GM23338 (cell line): Measurements from ENCODE around the gene SF3B4. TPM values are rescaled to one million over a fixed set of nuclear protein-coding genes. Genes with fewer than 3 reads are reported as not detected.

Experiments used
- ATAC-seq: fragments of 200-7000 bp; cut with Tn5 transposase; 3 replicates; pipeline ENCODE4 v1.9.1; 2020
- DNase-seq: peaks from one replicate; pipeline ENCODE4 v3.0.0-alpha.2; 2015; ENCODE audit warnings: low spot score
- H2AFZ ChIP-seq: fragments of 200-600 bp; sonication (generic); 2 replicates; pipeline ENCODE4 v1.8.0; 2016; ENCODE audit warnings: antibody characterized with exemption, mild to moderate bottlenecking, moderate library complexity
- H3F3A ChIP-seq: fragments of 200-600 bp; sonication (generic); replicated peaks from 2 replicates; pipeline ENCODE4 v1.8.0; 2017; ENCODE audit warnings: antibody characterized with exemption, mixed run types, low read depth
- H3K27ac ChIP-seq: fragments of 200-600 bp; sonication (generic); 2 replicates; pipeline ENCODE4 v1.6.1; 2016; ENCODE audit warnings: low read depth
- H3K27me3 ChIP-seq: fragments of 200-600 bp; sonication (generic); 2 replicates; pipeline ENCODE4 v1.8.0; 2016; ENCODE audit warnings: mild to moderate bottlenecking, mixed run types, moderate library complexity; ENCODE audit not compliant: insufficient read depth
- H3K36me3 ChIP-seq: fragments of 200-600 bp; sonication (generic); 2 replicates; pipeline ENCODE4 v1.8.0; 2016; ENCODE audit warnings: mild to moderate bottlenecking; ENCODE audit not compliant: insufficient read depth
- H3K4me1 ChIP-seq: fragments of 200-600 bp; sonication (generic); 2 replicates; pipeline ENCODE4 v1.8.0; 2016; ENCODE audit warnings: mild to moderate bottlenecking, moderate library complexity; ENCODE audit not compliant: insufficient read depth
- H3K4me2 ChIP-seq: fragments of 200-600 bp; sonication (generic); 2 replicates; pipeline ENCODE4 v1.7.1; 2017; ENCODE audit warnings: mixed run types
- H3K4me3 ChIP-seq: fragments of 200-600 bp; sonication (generic); 2 replicates; pipeline ENCODE4 v1.6.1; 2016; ENCODE audit warnings: mixed run types
- H3K79me2 ChIP-seq: fragments of 200-600 bp; sonication (generic); replicated peaks from 2 replicates; pipeline ENCODE4 v1.8.0; 2017; ENCODE audit warnings: mild to moderate bottlenecking; ENCODE audit not compliant: insufficient read depth
- H3K9me2 ChIP-seq: fragments of 200-600 bp; sonication (generic); 2 replicates; pipeline ENCODE4 v1.8.0; 2017; ENCODE audit not compliant: insufficient read depth
- H4K20me1 ChIP-seq: fragments of 200-600 bp; sonication (generic); replicated peaks from 2 replicates; pipeline ENCODE4 v1.8.0; 2017; ENCODE audit warnings: mild to moderate bottlenecking; ENCODE audit not compliant: insufficient read depth
- H3K27ac Mint-ChIP-seq: 2 replicates; pipeline ENCODE4 v1.8.0; 2020; ENCODE audit warnings: inconsistent platforms, mild to moderate bottlenecking, moderate library complexity, mixed read lengths
- H3K27me3 Mint-ChIP-seq: 3 replicates; pipeline ENCODE4 v1.8.0; 2022; ENCODE audit warnings: low read depth, mild to moderate bottlenecking, moderate library complexity, mixed read lengths, inconsistent platforms; ENCODE audit not compliant: insufficient read depth, poor library complexity
- H3K36me3 Mint-ChIP-seq: 3 replicates; pipeline ENCODE4 v1.8.0; 2021; ENCODE audit warnings: low read depth, mild to moderate bottlenecking, inconsistent platforms, moderate library complexity, mixed read lengths
- H3K4me1 Mint-ChIP-seq: 3 replicates; pipeline ENCODE4 v1.8.0; 2020; ENCODE audit warnings: mild to moderate bottlenecking, inconsistent platforms, mixed read lengths
- H3K4me3 Mint-ChIP-seq: 3 replicates; pipeline ENCODE4 v1.8.0; 2021; ENCODE audit warnings: moderate library complexity, mild to moderate bottlenecking, inconsistent platforms, mixed read lengths
- H3K9me3 Mint-ChIP-seq: 3 replicates; pipeline ENCODE4 v1.8.0; 2020; ENCODE audit warnings: moderate library complexity, mild to moderate bottlenecking, inconsistent platforms, mixed read lengths
- CTCF ChIP-seq, 2 experiments: fragments of 200-600 bp in 1 of 2; sonication (generic) in 1 of 2; conservative IDR thresholded peaks; 2 replicates each; pipeline versions ENCODE4 v1.5.1 to v1.6.1; 2016 to 2017; ENCODE audit warnings: antibody characterized with exemption in 2 of 2, low read depth in 2 of 2, mild to moderate bottlenecking in 2 of 2, moderate library complexity in 1 of 2
- ETS1 ChIP-seq: IDR thresholded peaks from 2 replicates; pipeline ENCODE4 v1.6.1; 2016; ENCODE audit warnings: antibody characterized with exemption
- EZH2 ChIP-seq: fragments of 200-600 bp; sonication (generic); IDR thresholded peaks from one replicate; pipeline ENCODE4 v1.8.0; 2017; ENCODE audit warnings: antibody characterized with exemption, mild to moderate bottlenecking, low read depth; ENCODE audit not compliant: unreplicated experiment
- EZH2phosphoT487 ChIP-seq: fragments of 200-600 bp; sonication (generic); IDR thresholded peaks from one replicate; pipeline ENCODE4 v1.8.1; 2018; ENCODE audit warnings: antibody characterized with exemption; ENCODE audit not compliant: unreplicated experiment
- JUNB ChIP-seq: IDR thresholded peaks from one replicate; pipeline ENCODE4 v1.6.1; 2016; ENCODE audit warnings: antibody characterized with exemption; ENCODE audit not compliant: unreplicated experiment
- NANOG ChIP-seq: IDR thresholded peaks from 2 replicates; pipeline ENCODE4 v1.6.1; 2016; ENCODE audit warnings: antibody characterized with exemption, borderline replicate concordance
- POLR2AphosphoS5 ChIP-seq: IDR thresholded peaks from 2 replicates; pipeline ENCODE4 v1.6.1; 2016; ENCODE audit warnings: antibody characterized with exemption, low read depth
- REST ChIP-seq: IDR thresholded peaks from one replicate; pipeline ENCODE4 v1.6.1; 2018; ENCODE audit warnings: antibody characterized with exemption; ENCODE audit not compliant: unreplicated experiment
- STAT1 ChIP-seq: IDR thresholded peaks from one replicate; pipeline ENCODE4 v1.6.1; 2016; ENCODE audit warnings: antibody characterized with exemption; ENCODE audit not compliant: unreplicated experiment
- ZNF114 ChIP-seq: fragments of 250-450 bp; sonication (Bioruptor Pico); IDR thresholded peaks from 2 replicates; pipeline ENCODE4 v1.5.0; 2020; ENCODE audit warnings: mild to moderate bottlenecking, moderate library complexity
- polyA plus RNA-seq: library from polyadenylated mRNA; unstranded; fragments of >200 nt; fragmentation: Nextera tagmentation; extraction: Ambion mirVana; gene quantifications from 2 replicates; pipeline ENCODE4 v1.2.1, GENCODE V29; 2016
- total RNA-seq: library from RNA; depleted of rRNA; stranded (reverse); fragments of >200 nt; shearing (Covaris generic); gene quantifications from 2 replicates; pipeline ENCODE4 v1.2.3, GENCODE V29; 2014

Gene SF3B4
- total and polyA plus RNA-seq, 2 experiments from 2014 or later = 48.7 to 84.0 TPM

GRCh38 chr1:149925345-149925744 lies 2.3 kb downstream of the SF3B4 start (continued):
- TF ChIP-seq CTCF (conservative IDR thresholded peaks at IDR 0.05; ENCODE audit: low read depth in 2 of 2) (no peak), EZH2 (no peak), NANOG (no peak)

GRCh38 chr1:149923626-149924025 lies 4.0 kb downstream of the SF3B4 start:
- H3K4me3 Mint-ChIP-seq = no peak overlapping the region

GRCh38 chr1:149917571-149918144 lies 9.9 kb downstream of the SF3B4 start, which contains the start of gene SV2A:
SV2A (minus strand) TSS chr1:149917844; CDS start chr1:149913840, 4,004 bp downstream.
- Mint-ChIP-seq H3K36me3 (peaks cover 19% of the 10 kb centered on the region), H3K4me3 (peak within 1 kb of the TSS; percentile 96), H3K4me1 (peaks cover 31% of the 10 kb centered on the region), H3K9me3 (no peaks in the 10 kb centered on the region), H3K27ac (peak within 1 kb of the TSS; percentile 81; the same call in 1 of the 2 replicates), H3K27me3 (peaks cover 16% of the 10 kb centered on the region)
- ATAC-seq (peak; percentile 87), DNase-seq (peak; percentile 87)
- peaks cover 4% of the 10 kb centered on the region; the same call in 1 of the 2 replicates for H3K36me3 ChIP-seq
- peak within 1 kb of the TSS; percentile 95 for H3K4me3 ChIP-seq
- peaks cover 11% of the 10 kb centered on the region; the same call in 1 of the 2 replicates for H3F3A ChIP-seq
- peaks cover 20% of the 10 kb centered on the region for H3K4me1 ChIP-seq
- H3K4me2 ChIP-seq = peak within 1 kb of the TSS; percentile 93
- no peaks in the 10 kb centered on the region; the same call in 1 of the 2 replicates for H4K20me1 ChIP-seq
- peaks cover 16% of the 10 kb centered on the region for H3K79me2 ChIP-seq
- no peak within 1 kb of the TSS for H3K27ac ChIP-seq
- H3K9me2 ChIP-seq = no peaks in the 10 kb centered on the region
- peak within 1 kb of the TSS; percentile 96 for H2AFZ ChIP-seq
- H3K27me3 ChIP-seq = no peaks in the 10 kb centered on the region
- TF ChIP-seq ZNF114 = no peak
- no peak for TF ChIP-seq JUNB
- TF ChIP-seq EZH2phosphoT487 = no peak
- TF ChIP-seq CTCF (conservative IDR thresholded peaks at IDR 0.05; ENCODE audit: low read depth in 2 of 2) = no peak
- peak; percentile 61 for TF ChIP-seq POLR2AphosphoS5
- no peak for TF ChIP-seq NANOG
- TF ChIP-seq REST = no peak

More at GRCh38 chr1:149923626-149924025, 4.0 kb downstream of the SF3B4 start:
- Histone ChIP-seq H3K27ac (no peak overlapping the region), H3K36me3 (peaks cover 40% of the 10 kb centered on the region), H3K27me3 (no peaks in the 10 kb centered on the region), H3K4me3 (no peak overlapping the region), H3K9me2 (no peaks in the 10 kb centered on the region), H3F3A (peaks cover 23% of the 10 kb centered on the region), H4K20me1 (peaks cover 12% of the 10 kb centered on the region), H3K79me2 (peaks cover 32% of the 10 kb centered on the region), H3K4me1 (peaks cover 15% of the 10 kb centered on the region), H3K4me2 (no peak overlapping the region), H2AFZ (no peak overlapping the region)
- no peak for DNase-seq
- ATAC-seq = no peak
- H3K4me1 Mint-ChIP-seq = peaks cover 19% of the 10 kb centered on the region
- peaks cover 53% of the 10 kb centered on the region for H3K36me3 Mint-ChIP-seq
- no peaks in the 10 kb centered on the region for H3K9me3 Mint-ChIP-seq
- TF ChIP-seq ETS1 (no peak), STAT1 (no peak), EZH2phosphoT487 (no peak), NANOG (no peak), ZNF114 (no peak), JUNB (no peak), EZH2 (no peak)
- peaks cover 11% of the 10 kb centered on the region for H3K27me3 Mint-ChIP-seq
- no peak overlapping the region for H3K27ac Mint-ChIP-seq
